Sigmoid colon (tissue), 7 donors: ENCODE data around the gene ZNF776. TPM values are rescaled to one million over a fixed set of nuclear protein-coding genes. Genes with fewer than 3 reads are reported as not detected.

Experiments
- DNase-seq: peaks from one replicate; pipeline ENCODE4 v3.0.0-alpha.2; 2019
- H3K27ac ChIP-seq, 4 donors: fragments of 200-600 bp; sonication (generic); one replicate each; pipeline ENCODE4 v1.5.1; 2016 to 2019; ENCODE audit warnings: mild to moderate bottlenecking in 1 of 4
- H3K27me3 ChIP-seq, 3 donors: fragments of 200-600 bp; sonication (generic); one replicate each; pipeline ENCODE4 v1.5.1; 2019; ENCODE audit warnings: mild to moderate bottlenecking in 1 of 3
- H3K36me3 ChIP-seq, 4 donors: fragments of 200-600 bp; sonication (generic); one replicate each; pipeline ENCODE4 v1.5.1; 2016 to 2019
- H3K4me1 ChIP-seq, 4 donors: fragments of 200-600 bp; sonication (generic); one replicate each; pipeline ENCODE4 v1.5.1; 2017 to 2019
- H3K4me3 ChIP-seq, 4 donors: fragments of 200-600 bp; sonication (generic); one replicate each; pipeline ENCODE4 v1.5.1; 2017 to 2019; ENCODE audit warnings: mild to moderate bottlenecking in 2 of 4, moderate library complexity in 1 of 4
- H3K9me3 ChIP-seq, 4 donors: fragments of 200-600 bp in 3 of 4; sonication (generic) in 3 of 4; one replicate each; pipeline versions ENCODE4 v1.5.1 to v1.6.1; 2013 to 2019
- EP300 ChIP-seq, 4 donors: sonication (generic); formaldehyde crosslinking; IDR thresholded peaks; one replicate each; pipeline ENCODE4 v1.6.1; 2017; ENCODE audit warnings: antibody characterized with exemption in 4 of 4
- POLR2A ChIP-seq, 2 donors: fragments of 450-650 bp; IDR thresholded peaks; one replicate each; pipeline ENCODE4 v1.6.1; 2016; ENCODE audit warnings: antibody characterized with exemption in 2 of 2, mild to moderate bottlenecking in 2 of 2, moderate library complexity in 2 of 2
- POLR2AphosphoS5 ChIP-seq, 4 donors: sonication (generic); formaldehyde crosslinking; IDR thresholded peaks; one replicate each; pipeline ENCODE4 v1.6.1; 2017; ENCODE audit warnings: antibody characterized with exemption in 4 of 4
- WGBS, 2 donors: extraction: QIAGEN DNeasy Blood & Tissue Kit; methylation state at CpG; one replicate each; pipeline ENCODE4 v1.1.7; 2013; 5-methylcytosine and 5-hydroxymethylcytosine counted together
- intact Hi-C: fragments of 100-400 bp; cut with DNase I; formaldehyde crosslinking; loops from one replicate; pipeline ENCODE4 v1.15.1; 2023
- polyA plus RNA-seq, 3 donors: library from polyadenylated mRNA; stranded (reverse); fragments of 200-250 nt; gene quantifications; one replicate each; pipeline ENCODE4 v1.2.3, GENCODE V29; 2013
- total RNA-seq, 4 donors: library from RNA; depleted of rRNA; stranded (reverse); fragments of >200 nt; gene quantifications; one replicate each; pipeline ENCODE4 v1.1.0, GENCODE V29; 2016
- TF ChIP-seq, protein P1 (sequence below), 4 experiments: fragments of 450-650 bp in 3 of 4; fragments of 200-600 bp in 1 of 4; IDR thresholded peaks; one replicate each; pipeline ENCODE4 v1.5.1; 2016 to 2019; ENCODE audit warnings: antibody characterized with exemption in 4 of 4, mild to moderate bottlenecking in 3 of 4, moderate library complexity in 2 of 4
- donor health status: healthy with polysubstance abuse.
- donor health status: Bipolar disorder and iron deficiency.
- donor health status: healthy.

Gene ZNF776
- total and polyA plus RNA-seq, 7 donors: 2.1 to 12.5 (median 8.3) TPM

- peak in 1 of 4 donors; percentile 6 for TF ChIP-seq POLR2AphosphoS5 (IDR thresholded peaks at IDR 0.05)
- TF ChIP-seq EP300 (IDR thresholded peaks at IDR 0.05): no peak
- H3K4me1 ChIP-seq: peaks cover 0 to 22% (median 15%) of the 10 kb centered on the region in 4 donors
- DNase-seq: no peak
Observed at GRCh38 chr19:57803594-57804325, 57.1 kb downstream of the ZNF776 start.

DNA sequence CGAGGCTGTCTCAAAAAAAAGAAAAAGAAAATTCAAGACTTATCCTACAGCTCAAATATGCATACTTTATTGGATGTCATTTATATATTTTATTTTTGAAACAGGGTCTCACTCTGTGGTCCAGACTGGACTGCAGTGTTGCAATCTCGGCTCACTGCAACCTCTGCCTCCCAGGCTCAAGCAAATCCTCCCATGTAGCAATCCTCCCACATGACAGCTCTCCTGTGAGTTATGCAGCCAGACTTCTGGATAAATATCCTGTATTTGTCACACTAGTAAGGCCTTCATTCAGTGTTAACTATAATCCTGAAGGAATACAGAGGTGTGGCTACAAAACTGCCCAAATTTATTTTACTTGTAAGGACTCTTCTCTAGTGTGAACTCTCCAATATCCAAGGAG lies 60.9 kb downstream of the ZNF776 start:
- Histone ChIP-seq H3K27ac (no peak overlapping the region), H3K4me3 (no peak overlapping the region), H3K36me3 (peaks cover 0 to 48% (median 6%) of the 10 kb centered on the region in 4 donors), H3K9me3 (no peaks in the 10 kb centered on the region), H3K27me3 (no peaks in the 10 kb centered on the region), H3K4me1 (peaks cover 0 to 22% (median 15%) of the 10 kb centered on the region in 4 donors)
- no peak for TF ChIP-seq POLR2A (IDR thresholded peaks at IDR 0.05)
- TF ChIP-seq POLR2AphosphoS5 (IDR thresholded peaks at IDR 0.05): no peak
- TF ChIP-seq, protein P1, sequence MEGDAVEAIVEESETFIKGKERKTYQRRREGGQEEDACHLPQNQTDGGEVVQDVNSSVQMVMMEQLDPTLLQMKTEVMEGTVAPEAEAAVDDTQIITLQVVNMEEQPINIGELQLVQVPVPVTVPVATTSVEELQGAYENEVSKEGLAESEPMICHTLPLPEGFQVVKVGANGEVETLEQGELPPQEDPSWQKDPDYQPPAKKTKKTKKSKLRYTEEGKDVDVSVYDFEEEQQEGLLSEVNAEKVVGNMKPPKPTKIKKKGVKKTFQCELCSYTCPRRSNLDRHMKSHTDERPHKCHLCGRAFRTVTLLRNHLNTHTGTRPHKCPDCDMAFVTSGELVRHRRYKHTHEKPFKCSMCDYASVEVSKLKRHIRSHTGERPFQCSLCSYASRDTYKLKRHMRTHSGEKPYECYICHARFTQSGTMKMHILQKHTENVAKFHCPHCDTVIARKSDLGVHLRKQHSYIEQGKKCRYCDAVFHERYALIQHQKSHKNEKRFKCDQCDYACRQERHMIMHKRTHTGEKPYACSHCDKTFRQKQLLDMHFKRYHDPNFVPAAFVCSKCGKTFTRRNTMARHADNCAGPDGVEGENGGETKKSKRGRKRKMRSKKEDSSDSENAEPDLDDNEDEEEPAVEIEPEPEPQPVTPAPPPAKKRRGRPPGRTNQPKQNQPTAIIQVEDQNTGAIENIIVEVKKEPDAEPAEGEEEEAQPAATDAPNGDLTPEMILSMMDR (IDR thresholded peaks at IDR 0.05): no peak
- TF ChIP-seq EP300 (IDR thresholded peaks at IDR 0.05): no peak
- 95 to 100% methylated on average over 2 of the region's 2 CpGs for WGBS, 2 donors
- intact Hi-C loops: no loop called here
- no peak for DNase-seq

More at GRCh38 chr19:57803594-57804325, 57.1 kb downstream of the ZNF776 start:
- Histone ChIP-seq H3K4me3 (peak overlapping the region; percentile 42 to 66 (median 54)), H3K9me3 (no peaks in the 10 kb centered on the region), H3K27ac (peak overlapping the region; percentile 69 to 86 (median 81)), H3K36me3 (peaks cover 0 to 20% (median 2%) of the 10 kb centered on the region in 4 donors), H3K27me3 (no peaks in the 10 kb centered on the region)
- intact Hi-C loops: no loop called here
- whole genome bisulfite sequencing, 2 donors: 4 to 12% methylated on average over 19 of the region's 19 CpGs

Other genes starting within 250 kb of the ZNF776 start
- 10 to 100 TPM in 3 of 4 donors, 1 to 10 TPM in 1; 8.4 to 34.1 (median 20.9) TPM for gene ZNF773, start 246.9 kb upstream of the ZNF776 start, total RNA-seq
- 1 to 10 TPM; 1.2 to 4.6 (median 1.6) TPM for gene ZNF773, start 246.9 kb upstream of the ZNF776 start, polyA plus RNA-seq
- gene ZNF549, start 219.5 kb upstream of the ZNF776 start, total RNA-seq: 1 to 10 TPM; 4.2 to 6.4 (median 5.5) TPM
- 1 to 10 TPM in 2 of 3 donors, under 1 TPM in 1; 0.46 to 2.6 (median 1.2) TPM for gene ZNF549, start 219.5 kb upstream of the ZNF776 start, polyA plus RNA-seq
- 1 to 10 TPM; 4.1 to 6.6 (median 5.0) TPM for gene ZNF550, start 187.0 kb upstream of the ZNF776 start, total RNA-seq
- 1 to 10 TPM in 2 of 3 donors, under 1 TPM in 1; 0.92 to 3.7 (median 1.2) TPM for gene ZNF550, start 187.0 kb upstream of the ZNF776 start, polyA plus RNA-seq
- 1 to 10 TPM; 3.1 to 5.5 (median 4.2) TPM for gene ZNF416, start 167.9 kb upstream of the ZNF776 start, total RNA-seq
- 1 to 10 TPM in 1 of 3 donors, under 1 TPM in 2; 0.23 to 2.2 (median 0.60) TPM for gene ZNF416, start 167.9 kb upstream of the ZNF776 start, polyA plus RNA-seq
- gene ZIK1, start 162.7 kb upstream of the ZNF776 start, total RNA-seq: 10 to 100 TPM in 1 of 4 donors, 1 to 10 TPM in 3; 4.8 to 10.5 (median 5.9) TPM
- gene ZIK1, start 162.7 kb upstream of the ZNF776 start, polyA plus RNA-seq: 1 to 10 TPM in 1 of 3 donors, under 1 TPM in 2; 0.23 to 3.9 (median 0.60) TPM
- gene ZNF530, start 146.9 kb upstream of the ZNF776 start, total RNA-seq: 10 to 100 TPM in 1 of 4 donors, 1 to 10 TPM in 3; 1.2 to 12.5 (median 3.1) TPM
- gene ZNF530, start 146.9 kb upstream of the ZNF776 start, polyA plus RNA-seq: 1 to 10 TPM; 1.4 to 3.3 (median 1.8) TPM
- 10 to 100 TPM; 10.8 to 23.2 (median 17.0) TPM for gene ZNF134, start 132.6 kb upstream of the ZNF776 start, total RNA-seq
- 1 to 10 TPM in 2 of 3 donors, under 1 TPM in 1; 0.92 to 6.5 (median 4.2) TPM for gene ZNF134, start 132.6 kb upstream of the ZNF776 start, polyA plus RNA-seq
- 10 to 100 TPM; 11.8 to 14.4 (median 12.6) TPM for gene ZNF211, start 113.6 kb upstream of the ZNF776 start, total RNA-seq
- 1 to 10 TPM; 1.8 to 6.5 (median 3.0) TPM for gene ZNF211, start 113.6 kb upstream of the ZNF776 start, polyA plus RNA-seq
- gene ZSCAN4, start 77.9 kb upstream of the ZNF776 start, total RNA-seq: under 1 TPM in 1 of 4 donors, not detected in 3; 0.36 TPM
- gene ZSCAN4, start 77.9 kb upstream of the ZNF776 start, polyA plus RNA-seq: not detected
- 10 to 100 TPM in 1 of 4 donors, 1 to 10 TPM in 3; 4.2 to 10.7 (median 6.6) TPM for gene ZNF551, start 64.8 kb upstream of the ZNF776 start, total RNA-seq
- gene ZNF551, start 64.8 kb upstream of the ZNF776 start, polyA plus RNA-seq: 1 to 10 TPM in 1 of 3 donors, under 1 TPM in 2; 0.60 to 4.1 (median 0.92) TPM
- 1 to 10 TPM; 6.1 to 8.4 (median 7.7) TPM for gene ZNF154, start 37.6 kb upstream of the ZNF776 start, total RNA-seq
- 1 to 10 TPM in 1 of 3 donors, under 1 TPM in 1, not detected in 1; under 0.01 to 3.5 TPM for gene ZNF154, start 37.6 kb upstream of the ZNF776 start, polyA plus RNA-seq
- 10 to 100 TPM; 10.5 to 14.6 (median 13.5) TPM for gene ZNF671, start 19.2 kb upstream of the ZNF776 start, total RNA-seq
- 1 to 10 TPM in 1 of 3 donors, under 1 TPM in 2; 0.60 to 5.2 (median 0.69) TPM for gene ZNF671, start 19.2 kb upstream of the ZNF776 start, polyA plus RNA-seq
- gene ZNF586, start 22.9 kb downstream of the ZNF776 start, total RNA-seq: 10 to 100 TPM; 14.7 to 17.3 (median 15.6) TPM
- gene ZNF586, start 22.9 kb downstream of the ZNF776 start, polyA plus RNA-seq: 10 to 100 TPM in 1 of 3 donors, 1 to 10 TPM in 2; 4.8 to 10.7 (median 6.2) TPM
- gene ZNF552, start 68.1 kb downstream of the ZNF776 start, total RNA-seq: 1 to 10 TPM; 2.4 to 7.1 (median 6.7) TPM
- 10 to 100 TPM; 12.1 to 15.0 (median 13.6) TPM for gene ZNF552, start 68.1 kb downstream of the ZNF776 start, polyA plus RNA-seq
- 10 to 100 TPM in 2 of 4 donors, 1 to 10 TPM in 2; 7.2 to 13.0 (median 9.5) TPM for gene ZNF587B, start 83.5 kb downstream of the ZNF776 start, total RNA-seq
- gene ZNF587B, start 83.5 kb downstream of the ZNF776 start, polyA plus RNA-seq: 1 to 10 TPM; 1.2 to 9.8 (median 2.8) TPM
- 10 to 100 TPM; 22.8 to 39.0 (median 33.1) TPM for gene ZNF587, start 103.0 kb downstream of the ZNF776 start, total RNA-seq
- 10 to 100 TPM in 1 of 3 donors, 1 to 10 TPM in 2; 4.2 to 26.8 (median 4.2) TPM for gene ZNF587, start 103.0 kb downstream of the ZNF776 start, polyA plus RNA-seq
- gene ZNF814, start 142.2 kb downstream of the ZNF776 start, total RNA-seq: 10 to 100 TPM in 1 of 4 donors, 1 to 10 TPM in 3; 8.2 to 13.3 (median 9.0) TPM
- gene ZNF814, start 142.2 kb downstream of the ZNF776 start, polyA plus RNA-seq: 1 to 10 TPM; 4.2 to 9.7 (median 9.2) TPM
- gene ZNF417, start 169.8 kb downstream of the ZNF776 start, total RNA-seq: 10 to 100 TPM in 3 of 4 donors, 1 to 10 TPM in 1; 9.4 to 13.7 (median 12.5) TPM
- gene ZNF417, start 169.8 kb downstream of the ZNF776 start, polyA plus RNA-seq: 1 to 10 TPM; 1.2 to 5.6 (median 2.1) TPM
- gene ZNF418, start 188.6 kb downstream of the ZNF776 start, total RNA-seq: 10 to 100 TPM in 3 of 4 donors, 1 to 10 TPM in 1; 8.3 to 12.5 (median 10.8) TPM
- gene ZNF418, start 188.6 kb downstream of the ZNF776 start, polyA plus RNA-seq: 1 to 10 TPM in 1 of 3 donors, under 1 TPM in 1, not detected in 1; 0.60 to 2.7 TPM
- 1 to 10 TPM; 2.8 to 4.8 (median 3.8) TPM for gene ZNF256, start 200.9 kb downstream of the ZNF776 start, total RNA-seq
- 1 to 10 TPM in 2 of 3 donors, under 1 TPM in 1; 0.69 to 3.2 (median 2.4) TPM for gene ZNF256, start 200.9 kb downstream of the ZNF776 start, polyA plus RNA-seq
- gene C19orf18, start 227.7 kb downstream of the ZNF776 start, total RNA-seq: 1 to 10 TPM in 2 of 4 donors, under 1 TPM in 2; 0.66 to 1.5 (median 0.95) TPM
- gene C19orf18, start 227.7 kb downstream of the ZNF776 start, polyA plus RNA-seq: under 1 TPM in 1 of 3 donors, not detected in 2; 0.90 TPM